ENCODE measurements around the gene RBAK.
"Not testable (repeated sequence)": the region's sequence is repeated elsewhere in the genome, so short reads cannot be mapped to it uniquely, and the experiment has no call there.

The RBAK gene

DNA sequence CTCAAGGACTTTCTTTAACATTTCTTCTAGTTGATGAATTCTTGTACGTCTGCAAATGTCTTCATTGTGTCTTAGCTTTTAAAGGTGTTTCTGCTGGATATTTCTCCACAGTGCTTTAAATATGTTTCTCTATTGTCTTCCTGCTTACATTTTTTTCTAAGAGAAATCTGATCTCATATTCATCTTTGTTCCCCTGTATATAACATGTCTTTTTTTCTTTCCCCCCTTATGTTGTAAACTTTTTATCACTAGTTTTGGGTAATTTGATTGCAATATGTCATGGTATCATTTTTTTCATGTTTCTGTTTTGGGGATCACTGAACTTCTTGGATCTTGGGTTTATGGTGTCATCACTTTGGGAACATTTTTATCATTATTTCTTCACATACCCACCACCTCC is 7.5 kb downstream of the RBAK start:
- DNase-seq: no peak

DNA sequence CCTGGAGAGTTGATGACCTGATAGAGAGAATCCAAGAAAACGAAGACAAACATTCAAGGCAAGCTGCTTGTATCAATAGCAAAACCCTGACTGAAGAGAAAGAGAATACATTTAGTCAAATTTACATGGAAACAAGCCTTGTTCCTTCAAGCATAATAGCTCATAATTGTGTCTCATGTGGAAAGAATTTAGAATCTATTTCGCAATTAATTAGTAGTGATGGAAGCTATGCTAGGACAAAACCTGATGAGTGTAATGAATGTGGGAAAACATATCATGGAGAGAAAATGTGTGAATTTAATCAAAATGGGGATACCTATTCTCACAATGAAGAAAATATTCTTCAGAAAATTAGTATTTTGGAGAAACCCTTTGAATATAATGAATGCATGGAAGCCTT is 18.0 kb downstream of the RBAK start:
- no peak for DNase-seq

GRCh38 chr7:5064391-5065106 is 18.9 kb downstream of the RBAK start:
- no peak for DNase-seq

GRCh38 chr7:5065107-5065407 is 19.4 kb downstream of the RBAK start:
- no peak for DNase-seq

- no peak for DNase-seq
Observed at GRCh38 chr7:5068521-5068920, 22.9 kb downstream of the RBAK start.

- no peak for DNase-seq
Observed at GRCh38 chr7:5070206-5070605, 24.5 kb downstream of the RBAK start.

- DNase-seq: not testable (repeated sequence)
Observed at GRCh38 chr7:5075187-5075586, 29.5 kb downstream of the RBAK start.

DNA sequence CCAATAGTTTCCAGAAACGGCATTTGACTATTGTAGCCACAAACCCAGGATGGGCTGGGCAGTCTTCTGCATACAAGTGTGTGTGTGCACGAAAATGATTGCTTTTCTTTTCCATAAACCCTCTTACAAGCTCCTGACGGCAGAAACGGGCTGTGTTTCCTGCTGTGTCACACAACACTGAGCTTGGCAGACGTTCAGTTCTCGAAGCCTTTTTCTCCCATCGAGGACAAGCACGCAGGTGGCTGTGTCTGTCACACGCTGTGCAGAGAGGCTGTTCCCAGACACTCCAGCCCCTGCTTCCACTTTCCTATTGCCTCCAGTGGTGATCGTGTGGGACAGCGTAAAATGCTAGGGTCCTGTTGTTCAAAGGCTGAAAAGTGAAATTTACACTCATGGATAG is 32.1 kb downstream of the RBAK start:
- no peak for DNase-seq

- no peak for DNase-seq
Observed at GRCh38 chr7:5082806-5083205, 37.1 kb downstream of the RBAK start.

GRCh38 chr7:5083311-5083711 is 37.7 kb downstream of the RBAK start:
- no peak for DNase-seq

DNA sequence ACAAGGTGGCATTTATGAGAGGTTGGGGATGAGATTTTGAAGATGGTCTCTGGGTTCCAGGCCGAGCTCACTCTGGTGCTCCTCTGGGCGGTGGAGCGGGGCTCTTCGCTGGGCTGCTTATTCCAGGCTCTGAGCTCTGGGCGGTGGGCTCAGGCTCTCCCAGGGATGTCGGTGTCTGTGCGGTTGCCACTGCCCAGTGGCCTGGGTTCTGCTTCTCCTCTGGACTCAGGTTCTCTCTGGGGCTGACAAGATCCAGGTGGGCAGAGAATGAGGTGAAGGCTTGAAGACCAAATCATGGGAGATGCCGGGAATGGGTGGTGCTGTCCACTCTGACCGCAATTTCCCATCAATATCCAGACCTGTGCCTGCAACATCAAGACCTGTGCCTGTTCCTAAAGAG is 40.6 kb downstream of the RBAK start:
- peak; percentile 36 for DNase-seq

GRCh38 chr7:5088228-5088833 is 42.7 kb downstream of the RBAK start:
- DNase-seq: not testable (repeated sequence)

- no peak for DNase-seq
Observed at GRCh38 chr7:5088906-5089305, 43.2 kb downstream of the RBAK start.

- DNase-seq: no peak
Observed at GRCh38 chr7:5093948-5094347, 48.3 kb downstream of the RBAK start.

- DNase-seq: no peak
Observed at GRCh38 chr7:5094641-5095040, 49.0 kb downstream of the RBAK start.

DNA sequence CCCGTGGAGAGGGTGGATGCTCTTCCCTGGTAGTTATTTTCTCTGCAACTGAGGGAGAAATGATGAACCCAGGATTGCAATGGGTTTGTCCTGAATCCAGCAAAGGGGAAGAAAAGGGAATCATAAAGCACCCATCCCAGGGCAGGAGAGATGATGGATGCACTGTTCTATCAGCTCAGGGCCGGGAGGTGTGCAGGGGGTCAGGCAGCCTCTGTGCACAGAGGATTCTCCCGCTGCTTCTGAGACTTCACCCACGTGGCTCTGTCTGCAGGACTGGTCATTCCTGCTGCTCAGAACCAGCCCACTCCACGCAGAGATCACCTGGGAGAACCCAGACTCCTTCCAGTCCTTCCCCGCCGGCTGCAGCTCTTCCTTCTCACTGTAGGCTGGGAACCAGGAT is 70.7 kb downstream of the RBAK start:
- no peak for DNase-seq

- DNase-seq: no peak
Observed at GRCh38 chr7:5117095-5117970, 71.7 kb downstream of the RBAK start.
